Umbilical cord (tissue), 2 donors: Measurements from ENCODE around the gene DPY30. TPM values are rescaled to one million over a fixed set of nuclear protein-coding genes. Genes with fewer than 3 reads are reported as not detected.
"Not testable (repeated sequence)": the region's sequence is repeated elsewhere in the genome, so short reads cannot be mapped to it uniquely, and the experiment has no call there.

Experiments
- DNase-seq: peaks from one replicate; pipeline ENCODE4 v3.0.0-alpha.2; 2015; ENCODE audit warnings: low spot score
- total RNA-seq: library from RNA; depleted of rRNA; stranded (reverse); fragments of >200 nt; gene quantifications from one replicate; pipeline ENCODE4 v1.2.3, GENCODE V29; 2014; ENCODE audit warnings: low replicate concordance; ENCODE audit not compliant: insufficient read depth

Gene DPY30
- 39.2 TPM for total RNA-seq

- DNase-seq, result peak; percentile 96
Measured at GRCh38 chr2:32039447-32040219, at the start of gene DPY30. DPY30 (minus strand) TSS chr2:32039805; CDS start chr2:32039456, 349 bp downstream.

- no peak for DNase-seq
Measured at GRCh38 chr2:32074134-32074506, 34.5 kb upstream of the DPY30 start.

- DNase-seq, result no peak
Measured at GRCh38 chr2:32067549-32067948, 27.9 kb upstream of the DPY30 start.

DNA sequence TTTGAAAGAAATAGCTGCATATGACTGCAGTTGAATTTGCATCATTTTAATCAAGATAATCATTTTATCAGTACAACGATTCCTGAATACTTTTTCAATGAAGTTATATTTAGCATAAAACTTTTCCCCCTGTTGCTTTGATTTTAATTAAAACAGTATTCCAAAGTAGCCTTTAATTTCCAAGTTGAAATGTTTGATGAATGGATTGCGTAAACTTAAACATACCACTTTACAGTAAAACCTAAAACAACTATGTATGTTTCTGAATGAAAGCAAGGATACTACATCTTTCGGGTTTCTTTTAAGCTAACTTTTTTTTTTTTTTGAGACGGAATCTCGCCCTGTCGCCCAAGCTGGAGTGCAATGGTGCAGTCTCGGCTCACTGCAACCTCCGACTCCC is 25.1 kb upstream of the DPY30 start:
- DNase-seq, result no peak

DNA sequence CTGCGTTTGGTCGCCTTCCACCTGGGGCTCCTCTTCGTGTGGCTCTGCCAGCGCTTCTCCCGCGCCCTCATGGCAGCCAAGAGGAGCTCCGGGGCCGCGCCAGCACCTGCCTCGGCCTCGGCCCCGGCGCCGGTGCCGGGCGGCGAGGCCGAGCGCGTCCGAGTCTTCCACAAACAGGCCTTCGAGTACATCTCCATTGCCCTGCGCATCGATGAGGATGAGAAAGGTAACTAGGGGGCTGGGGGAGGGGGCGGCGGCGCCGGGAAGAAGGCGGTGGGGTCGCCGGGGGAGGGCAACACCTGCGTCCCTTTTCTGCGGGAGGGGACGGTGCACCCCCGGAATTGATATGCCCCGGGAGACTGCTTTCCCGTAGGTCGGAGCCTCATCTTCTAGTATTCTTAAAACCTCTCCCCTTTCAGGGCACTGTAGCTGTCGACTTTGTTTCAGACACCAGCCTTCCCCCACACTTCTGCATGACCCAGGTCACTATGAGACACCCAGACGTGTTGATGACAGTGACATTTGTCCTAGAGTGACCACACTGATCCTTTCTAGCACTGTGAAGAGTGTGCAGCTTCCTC is 24.5 kb upstream of the DPY30 start:
- no peak for DNase-seq

DNA sequence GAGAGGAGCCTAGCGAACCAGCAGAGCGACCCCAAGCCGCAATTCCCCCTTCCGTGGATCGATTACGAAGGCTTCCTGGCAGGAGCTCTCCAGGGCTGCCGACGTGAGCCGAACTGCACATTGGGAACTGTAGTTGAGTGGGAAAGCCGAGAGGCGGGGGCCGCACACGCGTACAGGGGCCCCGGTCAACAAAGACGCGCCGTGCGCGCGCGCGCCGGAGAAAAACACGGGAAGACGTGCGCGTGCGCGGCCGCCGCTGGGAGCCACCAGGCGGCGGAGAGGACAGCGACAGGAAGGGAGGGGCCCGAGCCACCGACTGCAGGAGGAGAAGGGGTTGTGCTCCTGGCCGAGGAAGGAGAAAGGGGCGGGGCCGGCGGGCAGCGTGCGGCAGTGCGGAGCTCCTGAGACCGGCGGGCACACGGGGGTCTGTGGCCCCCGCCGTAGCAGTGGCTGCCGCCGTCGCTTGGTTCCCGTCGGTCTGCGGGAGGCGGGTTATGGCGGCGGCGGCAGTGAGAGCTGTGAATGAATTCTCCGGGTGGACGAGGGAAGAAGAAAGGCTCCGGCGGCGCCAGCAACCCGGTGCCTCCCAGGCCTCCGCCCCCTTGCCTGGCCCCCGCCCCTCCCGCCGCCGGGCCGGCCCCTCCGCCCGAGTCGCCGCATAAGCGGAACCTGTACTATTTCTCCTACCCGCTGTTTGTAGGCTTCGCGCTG is 23.9 kb upstream of the DPY30 start, which contains the start of gene SPAST:
Gene SPAST, plus strand, starts transcription at position 247 of the 711 bp plus-strand sequence. Its CDS starts 276 bp downstream, at position 523.
- peak; percentile 98 for DNase-seq

DNA sequence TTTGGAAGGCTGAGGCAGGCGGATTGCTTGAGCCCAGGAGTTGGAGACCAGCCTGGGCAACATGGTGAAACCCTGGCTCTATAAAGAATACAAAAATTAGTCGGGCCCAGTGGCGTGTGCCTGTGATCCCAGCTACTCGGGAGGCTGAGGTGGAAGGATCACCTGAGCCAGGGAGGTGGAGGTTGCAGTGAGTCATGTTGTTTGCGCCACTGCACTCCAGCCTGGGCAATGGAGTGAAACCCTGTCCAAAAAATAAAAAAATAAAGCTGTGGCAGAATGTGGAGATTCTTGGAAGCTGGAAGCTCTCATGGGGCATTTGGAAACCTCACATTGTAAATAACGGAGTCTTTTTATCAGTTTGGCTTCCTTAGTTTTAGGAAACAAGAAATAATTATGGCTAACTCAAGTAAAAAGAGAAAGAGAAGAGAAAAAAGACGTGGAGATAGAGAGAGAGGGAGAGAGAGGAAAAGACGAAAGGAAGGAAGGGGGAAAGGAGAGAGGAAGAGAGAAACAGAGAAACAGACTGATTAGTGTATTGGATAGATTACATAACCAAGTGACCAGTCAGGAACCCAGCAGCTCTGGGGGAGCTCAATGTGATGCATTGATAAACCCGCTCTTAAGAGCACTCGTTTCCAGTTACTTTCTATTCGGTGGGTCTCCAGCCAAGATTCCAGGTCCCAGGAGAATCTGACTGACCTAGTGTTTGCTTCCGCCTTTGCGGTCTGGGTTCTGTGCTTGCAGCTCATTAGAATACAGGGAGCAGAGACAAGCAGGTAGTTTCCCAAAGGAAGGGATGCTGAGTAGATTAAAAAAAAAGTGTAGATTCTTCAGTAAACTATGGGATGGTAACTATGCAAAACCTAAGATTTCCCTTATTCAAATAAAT is 22.6 kb upstream of the DPY30 start:
- peak; percentile 28 for DNase-seq

DNA sequence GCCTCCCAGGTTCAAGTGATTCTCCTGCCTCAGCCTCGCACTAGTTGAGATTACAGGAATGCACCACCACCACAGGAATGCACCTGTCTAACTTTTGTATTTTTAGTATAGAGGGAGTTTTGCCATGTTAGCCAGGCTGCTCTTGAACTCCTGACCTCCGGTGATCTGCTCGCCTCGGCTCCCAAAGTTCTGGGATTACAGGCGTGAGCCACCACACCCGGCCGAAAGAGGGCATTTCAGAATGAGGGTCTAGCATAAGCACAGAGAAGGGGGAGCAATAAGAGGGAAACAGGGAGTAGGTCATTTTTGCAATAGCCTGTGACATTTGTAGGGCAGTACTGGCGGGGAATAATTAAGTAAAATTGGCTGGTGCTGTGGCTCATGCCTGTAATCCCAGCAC is 21.8 kb upstream of the DPY30 start:
- no peak for DNase-seq

DNA sequence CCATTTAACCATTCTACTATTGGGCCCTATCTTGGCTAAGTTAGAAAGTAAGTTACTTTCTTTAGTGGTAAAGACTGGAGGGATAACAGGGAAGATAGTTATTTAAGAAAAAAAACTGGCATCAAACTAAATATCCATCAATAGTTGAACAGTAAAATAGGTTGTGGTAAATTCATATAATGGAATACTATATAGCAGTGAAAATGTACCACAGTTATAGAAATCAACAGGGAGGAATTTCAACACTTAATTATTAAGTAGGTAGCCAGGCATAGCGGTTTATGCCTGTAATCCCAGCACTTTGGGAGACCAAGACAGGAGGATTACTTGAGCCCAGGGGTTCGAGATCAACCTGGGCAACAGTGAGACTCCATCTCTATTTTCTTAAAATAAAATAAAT is 20.7 kb upstream of the DPY30 start:
- DNase-seq, result no peak

DNA sequence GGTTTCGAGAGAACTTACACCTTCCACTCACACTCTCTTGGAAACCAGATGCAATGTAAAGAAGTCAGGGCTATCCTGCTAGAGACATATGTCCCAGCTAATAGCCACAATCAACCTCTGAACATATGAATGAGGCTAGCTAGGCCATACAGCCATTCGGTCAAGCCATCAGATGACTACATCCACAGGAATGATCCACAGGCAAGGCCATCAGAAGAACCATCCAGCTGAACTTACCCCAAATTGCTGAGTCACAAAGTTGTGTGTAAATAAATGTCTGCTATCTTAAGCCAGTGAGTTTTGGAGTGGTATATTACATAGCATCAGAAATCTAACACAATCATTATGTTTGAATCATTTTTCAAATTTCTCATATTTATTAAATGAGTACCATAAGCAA is 18.5 kb upstream of the DPY30 start:
- DNase-seq, result no peak

DNA sequence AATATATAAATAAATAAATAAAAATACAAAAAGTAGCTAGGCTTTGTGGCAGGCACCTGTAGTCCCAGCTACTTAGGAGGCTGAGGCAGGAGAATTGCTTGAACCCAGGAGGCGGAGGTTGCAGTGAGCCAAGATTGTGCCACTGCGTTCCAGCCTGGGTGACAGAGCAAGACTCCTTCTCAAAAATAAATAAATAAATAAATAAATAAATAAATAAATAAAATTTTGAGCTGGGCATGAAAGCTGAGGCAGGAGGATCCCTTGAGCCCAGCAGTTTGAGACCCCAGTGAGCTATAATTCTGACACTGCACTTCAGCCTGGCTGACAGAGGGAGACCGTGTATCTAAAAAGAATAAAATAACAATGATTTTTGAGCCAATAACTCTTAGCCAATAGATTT is 15.0 kb upstream of the DPY30 start:
- DNase-seq, result not testable (repeated sequence)

- no peak for DNase-seq
Measured at GRCh38 chr2:32051836-32052439, 12.3 kb upstream of the DPY30 start.

DNA sequence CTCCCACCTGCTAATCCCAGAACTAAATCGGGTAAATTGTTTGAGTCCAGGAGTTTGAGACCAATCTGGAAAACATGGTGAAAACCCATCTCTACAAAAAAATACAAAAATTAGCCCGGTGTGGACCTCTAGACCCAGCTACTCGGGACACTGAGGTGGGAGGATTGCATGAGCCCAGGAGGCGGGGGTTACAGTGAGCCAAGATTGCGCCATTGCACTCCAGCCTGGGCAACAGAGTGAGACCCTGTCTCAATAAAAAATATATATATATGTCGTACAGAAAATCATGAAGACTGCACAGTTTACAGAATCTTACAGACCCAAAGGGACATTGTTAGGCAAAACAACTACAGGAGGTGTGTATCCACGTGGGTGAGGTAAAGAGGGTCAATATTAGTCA is 4.0 kb upstream of the DPY30 start:
- DNase-seq, result no peak

DNA sequence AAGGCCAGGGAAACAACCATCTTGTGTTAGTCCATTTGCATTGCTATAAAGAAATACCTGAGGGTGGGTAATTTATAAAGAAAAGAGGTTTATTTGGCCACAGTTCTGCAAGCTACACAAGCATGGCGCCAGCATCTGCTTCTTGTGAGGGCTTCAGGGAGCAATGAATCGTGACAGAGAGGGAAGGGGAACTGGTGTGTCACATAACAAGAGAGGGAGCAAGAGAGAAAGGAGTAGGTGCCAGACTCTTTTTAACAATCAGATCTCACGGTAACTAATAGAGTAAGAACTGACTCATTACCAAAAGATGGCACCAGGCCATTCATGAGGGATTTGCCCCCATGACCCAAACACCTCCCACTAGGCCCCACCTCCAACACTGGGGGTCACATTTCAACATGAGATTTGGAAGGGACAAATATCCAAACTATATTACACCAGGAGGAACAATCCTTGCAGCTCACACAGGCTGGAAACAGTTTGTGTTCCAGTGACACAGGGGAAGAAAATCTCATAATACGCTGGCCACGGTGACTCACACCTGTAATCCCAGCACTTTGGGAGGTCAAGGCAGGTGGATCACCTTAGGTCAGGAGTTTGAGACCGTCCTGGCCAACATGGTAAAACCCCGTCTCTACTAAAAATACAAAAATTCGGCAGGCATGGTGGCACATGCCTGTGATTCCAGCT is 5.3 kb downstream of the DPY30 start:
- DNase-seq, result not testable (repeated sequence)

- not testable (repeated sequence) for DNase-seq
Measured at GRCh38 chr2:32018789-32019482, 20.7 kb downstream of the DPY30 start.

DNA sequence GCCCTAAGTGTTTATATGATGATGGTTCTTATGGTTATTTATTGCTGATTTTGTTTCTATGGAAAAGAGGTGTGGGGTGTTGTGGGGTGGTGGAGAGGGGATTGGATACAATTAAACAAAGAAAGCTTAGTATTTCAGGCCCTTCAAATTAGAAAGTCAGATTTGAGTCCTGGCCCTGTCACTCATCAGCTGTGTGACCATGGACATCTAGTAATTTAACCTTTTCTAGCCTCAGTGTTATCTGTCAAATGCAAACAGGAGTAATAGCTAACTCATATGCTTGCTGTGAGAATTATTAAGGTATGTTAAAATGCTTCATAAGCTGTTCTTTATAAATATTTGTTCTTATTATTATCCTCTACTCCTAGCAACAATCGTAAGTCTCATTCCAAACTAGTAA is 26.7 kb downstream of the DPY30 start:
- no peak for DNase-seq

GRCh38 chr2:32011485-32011960 is 28.1 kb downstream of the DPY30 start:
- peak; percentile 12 for DNase-seq

- peak; percentile 97 for DNase-seq
Measured at GRCh38 chr2:32010670-32011484, 28.7 kb downstream of the DPY30 start, which contains the start of gene MEMO1. MEMO1 (minus strand) TSS chr2:32011008; CDS start chr2:32010247, 761 bp downstream.

DNA sequence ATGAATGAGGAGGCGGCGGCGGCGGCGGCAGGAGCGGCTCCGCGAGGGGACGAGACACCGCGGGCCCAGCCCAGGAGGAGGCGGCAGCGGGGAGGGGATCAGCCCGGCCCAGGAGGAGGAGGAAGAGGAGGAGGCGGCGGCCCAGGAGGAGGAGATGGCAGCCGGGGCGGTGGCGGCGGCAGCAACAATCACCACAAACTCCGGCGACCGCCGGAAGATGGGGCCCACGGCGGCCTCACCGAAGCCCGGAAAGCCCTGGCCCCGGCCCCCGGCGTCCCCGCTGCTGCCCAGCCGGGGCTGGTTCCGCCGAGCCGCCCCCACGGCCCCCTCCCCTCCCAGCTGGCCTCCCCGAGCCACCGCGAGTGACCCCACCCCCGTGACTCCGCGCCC is 29.3 kb downstream of the DPY30 start:
- peak; percentile 61 for DNase-seq
